ENCODE data around the gene DLG1. TPM values are rescaled to one million over a fixed set of nuclear protein-coding genes. Genes with fewer than 3 reads are reported as not detected.
"Not testable (repeated sequence)": the region's sequence is repeated elsewhere in the genome, so short reads cannot be mapped to it uniquely, and the experiment has no call there.

DLG1 gene
- total RNA-seq, 1 experiment from 2014 or later: 107 TPM

- BruUV-seq (replicated peaks): no TSS peak
- H3K4me3 ChIP-seq (ENCODE audit: low read depth, low read length, poor library complexity, severe bottlenecking): no peak overlapping the region
- intact Hi-C loops (cut with micrococcal nuclease; ENCODE audit: unreplicated experiment): no loop called here
- H3K27me3 ChIP-seq (replicated peaks; ENCODE audit: insufficient read depth, low read depth, low read length, poor library complexity): no peaks in the 10 kb centered on the region
- no peak overlapping the region for H3K27ac ChIP-seq (ENCODE audit: low read depth, low read length, poor library complexity, severe bottlenecking)
- ChIA-PET POLR2A (ENCODE audit: low non-redundant PET) (no interaction called here), CTCF (no interaction called here)
- H3K9me3 ChIP-seq (ENCODE audit: low read depth, low read length, poor library complexity, severe bottlenecking): no peaks in the 10 kb centered on the region
- DNase-seq (ENCODE audit: low spot score): no peak
- peaks cover 7% of the 10 kb centered on the region for H3K4me1 ChIP-seq (ENCODE audit: insufficient read depth, low read length, poor library complexity, severe bottlenecking)
- no peak for TF ChIP-seq CTCF (conservative IDR thresholded peaks at IDR 0.05; ENCODE audit: low read depth, low read length)
- no peak for TF ChIP-seq EZH2 (IDR thresholded peaks at IDR 0.05; ENCODE audit: borderline replicate concordance, low read depth, low read length, poor library complexity, severe bottlenecking)
- H3K36me3 ChIP-seq (ENCODE audit: insufficient read depth, low read length, poor library complexity, severe bottlenecking): peaks cover 12% of the 10 kb centered on the region
Measured at GRCh38 chr3:197068077-197068476, 230.3 kb downstream of the DLG1 start.

GRCh38 chr3:197064771-197065170, 233.6 kb downstream of the DLG1 start:
- TF ChIP-seq CTCF (conservative IDR thresholded peaks at IDR 0.05; ENCODE audit: low read depth, low read length) (no peak), EZH2 (IDR thresholded peaks at IDR 0.05; ENCODE audit: borderline replicate concordance, low read depth, low read length, poor library complexity, severe bottlenecking) (no peak)
- no peak overlapping the region for H3K4me3 ChIP-seq (ENCODE audit: low read depth, low read length, poor library complexity, severe bottlenecking)
- no peaks in the 10 kb centered on the region for H3K9me3 ChIP-seq (ENCODE audit: low read depth, low read length, poor library complexity, severe bottlenecking)
- POLR2A ChIA-PET (ENCODE audit: low non-redundant PET): no interaction called here
- DNase-seq (ENCODE audit: low spot score): no peak
- BruUV-seq (replicated peaks): no TSS peak
- H3K36me3 ChIP-seq (ENCODE audit: insufficient read depth, low read length, poor library complexity, severe bottlenecking): peaks cover 18% of the 10 kb centered on the region
- no peak overlapping the region for H3K27ac ChIP-seq (ENCODE audit: low read depth, low read length, poor library complexity, severe bottlenecking)
- CTCF ChIA-PET: no interaction called here
- H3K27me3 ChIP-seq (replicated peaks; ENCODE audit: insufficient read depth, low read depth, low read length, poor library complexity): no peaks in the 10 kb centered on the region
- intact Hi-C loops (cut with micrococcal nuclease; ENCODE audit: unreplicated experiment): no loop called here
- H3K4me1 ChIP-seq (ENCODE audit: insufficient read depth, low read length, poor library complexity, severe bottlenecking): peaks cover 5% of the 10 kb centered on the region

GRCh38 chr3:197062446-197062845, 236.0 kb downstream of the DLG1 start:
- no TSS peak for BruUV-seq (replicated peaks)
- Histone ChIP-seq H3K36me3 (ENCODE audit: insufficient read depth, low read length, poor library complexity, severe bottlenecking) (peaks cover 37% of the 10 kb centered on the region), H3K27me3 (replicated peaks; ENCODE audit: insufficient read depth, low read depth, low read length, poor library complexity) (no peaks in the 10 kb centered on the region), H3K4me3 (ENCODE audit: low read depth, low read length, poor library complexity, severe bottlenecking) (no peak overlapping the region), H3K27ac (ENCODE audit: low read depth, low read length, poor library complexity, severe bottlenecking) (no peak overlapping the region), H3K4me1 (ENCODE audit: insufficient read depth, low read length, poor library complexity, severe bottlenecking) (no peaks in the 10 kb centered on the region), H3K9me3 (ENCODE audit: low read depth, low read length, poor library complexity, severe bottlenecking) (no peaks in the 10 kb centered on the region)
- TF ChIP-seq CTCF (conservative IDR thresholded peaks at IDR 0.05; ENCODE audit: low read depth, low read length): no peak
- no peak for TF ChIP-seq EZH2 (IDR thresholded peaks at IDR 0.05; ENCODE audit: borderline replicate concordance, low read depth, low read length, poor library complexity, severe bottlenecking)
- no peak for DNase-seq (ENCODE audit: low spot score)
- intact Hi-C loops (cut with micrococcal nuclease; ENCODE audit: unreplicated experiment): no loop called here
- POLR2A ChIA-PET (ENCODE audit: low non-redundant PET): no interaction called here
- CTCF ChIA-PET: no interaction called here

GRCh38 chr3:197051637-197052036, 246.8 kb downstream of the DLG1 start:
- intact Hi-C loops (cut with micrococcal nuclease; ENCODE audit: unreplicated experiment): loop anchor here (10.0 kb wide), 1 partner anchor 133 kb away; no protein-coding TSS in a partner anchor
- H3K27ac ChIP-seq (ENCODE audit: low read depth, low read length, poor library complexity, severe bottlenecking); H3K4me1 ChIP-seq (ENCODE audit: insufficient read depth, low read length, poor library complexity, severe bottlenecking); POLR2A ChIA-PET (ENCODE audit: low non-redundant PET); CTCF ChIA-PET; H3K27me3 ChIP-seq (replicated peaks; ENCODE audit: insufficient read depth, low read depth, low read length, poor library complexity); H3K4me3 ChIP-seq (ENCODE audit: low read depth, low read length, poor library complexity, severe bottlenecking); BruUV-seq (replicated peaks); H3K9me3 ChIP-seq (ENCODE audit: low read depth, low read length, poor library complexity, severe bottlenecking); DNase-seq (ENCODE audit: low spot score): not testable (repeated sequence)
- H3K36me3 ChIP-seq (ENCODE audit: insufficient read depth, low read length, poor library complexity, severe bottlenecking): peaks cover 11% of the 10 kb centered on the region
